Endothelial cell of umbilical vein (primary cell): ENCODE data around the gene JSRP1.
A peak's percentile ranks its signal among the peaks of the same experiment; 100 is the strongest.

Experiments
- CTCF ChIP-seq, 2 donors: IDR thresholded peaks; 1 replicate in 1 of 2; 2 replicates in 1 of 2; pipeline ENCODE4 v1.5.1; 2011; ENCODE audit warnings: low read length in 2 of 2, mild to moderate bottlenecking in 2 of 2, moderate library complexity in 2 of 2, control low read depth in 1 of 2, inconsistent platforms in 1 of 2, low read depth in 1 of 2; ENCODE audit not compliant: insufficient read depth in 1 of 2; ENCODE audit errors: extremely low read depth in 1 of 2
- EZH2 ChIP-seq: IDR thresholded peaks from 2 replicates; pipeline ENCODE4 v1.6.1; 2012; ENCODE audit warnings: borderline replicate concordance, low read depth, mild to moderate bottlenecking, moderate library complexity, low read length, inconsistent platforms; ENCODE audit not compliant: severe bottlenecking
- GATA2 ChIP-seq: IDR thresholded peaks from 2 replicates; pipeline ENCODE4 v1.7.0; 2011; ENCODE audit warnings: low read depth, mild to moderate bottlenecking, moderate library complexity, mixed read lengths, low read length; ENCODE audit not compliant: insufficient read length, insufficient read depth
- POLR2A ChIP-seq: IDR thresholded peaks from 2 replicates; pipeline ENCODE4 v1.6.1; 2012; ENCODE audit warnings: low read depth, mild to moderate bottlenecking, control low read depth, low read length

DNA sequence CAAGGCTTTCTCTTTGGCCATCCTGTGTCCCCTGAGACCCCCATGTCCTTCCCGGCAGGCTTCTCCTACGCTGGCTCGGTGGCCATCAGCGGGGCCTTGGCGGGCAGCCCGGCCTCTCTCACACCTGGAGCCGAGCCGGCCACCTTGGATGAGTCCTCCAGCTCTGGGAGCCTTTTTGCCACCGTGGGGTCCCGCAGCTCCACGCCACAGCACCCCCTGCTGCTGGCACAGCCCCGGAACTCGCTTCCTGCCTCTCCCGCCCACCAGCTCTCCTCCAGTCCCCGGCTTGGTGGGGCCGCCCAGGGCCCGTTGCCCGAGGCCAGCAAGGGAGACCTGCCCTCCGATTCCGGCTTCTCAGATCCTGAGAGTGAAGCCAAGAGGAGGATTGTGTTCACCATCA lies 34.3 kb downstream of the JSRP1 start:
- no peak for TF ChIP-seq EZH2
- peak in 1 of 2 donors; percentile 20 for TF ChIP-seq CTCF (IDR thresholded peaks at IDR 0.05; ENCODE audit: extremely low read depth in 1 of 2, insufficient read depth in 1 of 2, low read depth in 1 of 2, low read length in 2 of 2)
- TF ChIP-seq GATA2 = no peak
- no peak for TF ChIP-seq POLR2A
